GM18951 (cell line): ENCODE results near the gene COQ8B.

Source experiments
- POLR2A ChIP-seq: IDR thresholded peaks from 4 replicates; pipeline ENCODE4 v1.6.1; 2011; ENCODE audit warnings: mild to moderate bottlenecking; ENCODE audit not compliant: insufficient read length, insufficient read depth; ENCODE audit errors: extremely low read depth
- in situ Hi-C: fragments of 300-500 bp; cut with MboI; formaldehyde crosslinking; loops from one replicate; pipeline ENCODE4 v1.12.0; 2022; ENCODE audit warnings: low sequenced_read_pairs, mixed read lengths, inconsistent platforms; ENCODE audit not compliant: unreplicated experiment

COQ8B gene

DNA sequence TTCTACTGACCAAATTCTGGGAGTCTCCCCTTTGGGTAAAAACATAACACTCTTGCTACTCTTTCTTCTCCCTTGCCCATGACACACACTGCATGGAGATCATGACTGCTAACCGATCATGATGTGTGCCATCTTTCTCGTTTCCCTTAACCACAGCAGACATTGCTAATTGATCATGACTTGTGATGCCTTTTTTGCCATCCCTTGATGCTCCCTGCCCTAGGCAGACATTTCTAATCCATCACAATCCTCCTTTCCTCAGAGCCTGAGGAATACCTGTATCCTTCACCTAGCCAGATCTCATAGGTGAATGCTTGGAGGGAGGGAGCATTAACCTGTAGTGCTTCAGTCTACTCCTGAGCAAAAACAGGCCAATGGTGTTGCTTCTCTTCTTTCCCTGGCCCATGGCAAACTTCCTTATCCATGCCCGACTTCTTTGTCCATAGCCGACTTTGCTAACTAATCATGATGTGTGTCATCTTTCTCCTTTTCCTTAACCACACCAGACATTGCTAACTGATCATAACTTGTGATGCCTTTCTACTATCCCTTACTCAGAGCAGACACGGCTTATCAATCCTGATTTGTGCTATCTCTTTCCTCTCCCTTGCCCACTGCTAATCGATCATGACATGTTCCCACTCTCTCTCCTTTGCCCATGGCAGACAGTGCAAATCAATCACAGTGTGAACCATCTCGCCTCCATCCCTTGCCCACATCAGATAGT, 44.0 kb downstream of the COQ8B start:
- in situ Hi-C loops, result loop anchor here (5.0 to 25.0 kb wide), 2 partner anchors 145 to 465 kb away; no protein-coding TSS in a partner anchor
- TF ChIP-seq POLR2A, result no peak

GRCh38 chr19:40672038-40672437, 44.6 kb downstream of the COQ8B start:
- TF ChIP-seq POLR2A, result no peak
- in situ Hi-C loops, result loop anchor here (5.0 to 25.0 kb wide), 2 partner anchors 145 to 465 kb away; no protein-coding TSS in a partner anchor

GRCh38 chr19:40671404-40671803, 45.3 kb downstream of the COQ8B start:
- TF ChIP-seq POLR2A, result no peak
- in situ Hi-C loops, result loop anchor here (5.0 to 25.0 kb wide), 2 partner anchors 146 to 466 kb away; no protein-coding TSS in a partner anchor

- in situ Hi-C loops, result loop anchor here (25.0 kb wide), 1 partner anchor 468 kb away; no protein-coding TSS in a partner anchor
- TF ChIP-seq POLR2A, result no peak
Observed at GRCh38 chr19:40668991-40669614, 47.6 kb downstream of the COQ8B start.

GRCh38 chr19:40667602-40668001, 49.1 kb downstream of the COQ8B start:
- TF ChIP-seq POLR2A, result no peak
- in situ Hi-C loops, result loop anchor here (25.0 kb wide), 1 partner anchor 470 kb away; no protein-coding TSS in a partner anchor

DNA sequence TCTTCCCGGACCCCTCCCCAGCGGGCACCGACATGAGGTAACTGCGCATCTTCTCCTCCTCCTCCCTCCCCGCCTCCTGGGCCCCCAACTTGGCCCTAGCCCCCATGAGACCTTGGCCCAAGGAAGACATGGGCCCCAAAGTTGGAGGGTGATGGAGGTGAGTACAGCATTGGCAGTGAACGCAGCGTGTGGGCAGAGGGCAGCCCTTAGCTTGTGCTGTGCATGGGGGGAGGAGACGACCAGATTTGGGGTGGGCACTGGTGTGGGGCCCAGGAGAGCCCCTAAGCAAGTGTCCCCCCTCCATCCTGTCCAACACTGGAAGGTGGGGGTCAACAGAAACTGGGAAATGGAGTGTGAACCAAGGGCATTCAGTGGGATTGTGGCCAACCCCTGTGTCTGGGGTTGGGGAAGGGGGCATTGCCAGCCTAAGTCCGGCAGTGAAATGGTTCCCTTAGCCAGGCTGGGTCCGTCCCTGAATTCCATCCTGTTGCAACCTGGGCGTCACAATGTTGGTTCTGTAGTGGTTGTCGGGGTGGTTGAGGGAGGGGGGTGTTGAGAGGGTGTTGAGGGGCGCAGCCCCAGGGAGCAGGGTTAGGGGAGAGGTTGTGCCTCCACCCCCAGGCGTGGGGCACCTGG, 49.8 kb downstream of the COQ8B start:
- no peak for TF ChIP-seq POLR2A
- in situ Hi-C loops, result loop anchor here (25.0 kb wide), 1 partner anchor 470 kb away; no protein-coding TSS in a partner anchor

DNA sequence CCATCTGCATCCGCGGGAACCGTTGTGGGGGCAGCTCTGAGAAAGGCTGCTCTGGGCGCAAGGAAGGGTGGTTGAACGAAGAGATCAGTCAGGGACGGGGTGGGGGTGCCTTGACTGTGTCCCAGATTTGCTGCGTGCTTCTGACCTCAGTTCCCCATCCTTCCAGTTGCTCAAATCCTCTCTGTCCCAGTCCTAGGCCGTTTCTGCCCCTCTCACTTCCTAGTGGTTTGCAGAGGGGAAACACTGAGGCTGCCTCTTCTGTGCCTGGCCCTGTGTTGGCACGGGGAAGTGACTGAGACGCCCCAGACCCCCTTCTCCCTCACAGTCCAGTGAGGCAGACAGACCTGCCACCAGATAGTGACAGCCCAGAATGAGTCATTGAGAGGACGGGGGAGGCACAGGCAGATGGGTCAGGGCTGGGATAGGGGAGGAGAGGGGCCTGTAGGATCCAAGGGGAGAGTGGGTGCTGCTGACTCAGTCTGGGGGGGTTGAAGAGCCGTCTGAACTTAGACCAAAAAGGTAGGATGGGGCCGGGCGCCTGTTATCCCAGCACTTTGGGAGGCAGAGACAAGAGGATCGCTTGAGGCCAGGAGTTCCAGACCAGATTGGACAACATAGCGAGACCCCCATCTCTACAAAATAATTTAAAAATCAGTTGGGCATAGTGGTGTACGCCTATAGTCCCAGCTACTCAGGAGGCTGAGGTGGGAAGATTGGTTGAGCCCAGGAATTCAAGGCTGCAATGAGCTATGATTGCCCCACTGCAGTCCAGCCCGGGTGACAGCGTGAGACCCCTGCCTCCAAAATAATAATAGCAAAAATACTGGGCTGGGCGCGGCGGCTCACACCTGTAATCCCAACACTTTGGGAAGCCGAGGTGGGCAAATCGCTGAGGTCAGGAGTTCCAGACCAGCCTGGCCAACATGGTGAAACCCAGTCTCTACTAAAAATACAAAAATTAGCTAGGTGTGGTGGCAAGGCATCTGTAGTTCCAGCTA, 52.7 kb downstream of the COQ8B start:
- in situ Hi-C loops, result loop anchor here (25.0 kb wide), 1 partner anchor 473 kb away; no protein-coding TSS in a partner anchor
- TF ChIP-seq POLR2A, result no peak

- in situ Hi-C loops, result loop anchor here (25.0 kb wide), 1 partner anchor 474 kb away; no protein-coding TSS in a partner anchor
- TF ChIP-seq POLR2A, result peak; percentile 37
Observed at GRCh38 chr19:40662925-40663694, 53.6 kb downstream of the COQ8B start.

GRCh38 chr19:40661616-40662015, 55.1 kb downstream of the COQ8B start:
- TF ChIP-seq POLR2A, result no peak
- in situ Hi-C loops, result loop anchor here (25.0 kb wide), 1 partner anchor 476 kb away; no protein-coding TSS in a partner anchor

- no peak for TF ChIP-seq POLR2A
- in situ Hi-C loops, result loop anchor here (10.0 to 25.0 kb wide), 2 partner anchors 165 to 478 kb away; no protein-coding TSS in a partner anchor
Observed at GRCh38 chr19:40659566-40659965, 57.1 kb downstream of the COQ8B start.

DNA sequence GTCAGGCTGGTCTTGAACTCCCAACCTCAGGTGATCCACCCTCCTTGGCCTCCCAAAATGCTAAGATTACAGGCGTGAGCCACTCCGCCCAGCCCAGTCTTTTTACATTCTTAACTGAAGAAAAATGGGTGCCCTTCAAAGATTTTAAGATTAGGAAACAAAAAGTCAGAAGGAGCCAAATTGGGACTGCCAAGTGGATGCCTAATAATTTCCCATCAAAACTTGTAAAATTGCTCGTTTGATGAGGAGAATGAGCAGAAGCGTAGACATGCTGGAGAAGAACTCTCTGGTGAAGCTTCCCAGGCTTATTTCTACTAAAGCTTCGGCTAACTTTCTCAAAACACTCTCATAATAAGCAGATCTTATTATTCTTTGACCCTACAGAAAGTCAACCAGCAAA, 57.6 kb downstream of the COQ8B start:
- TF ChIP-seq POLR2A, result no peak
- in situ Hi-C loops, result loop anchor here (10.0 to 25.0 kb wide), 2 partner anchors 166 to 478 kb away; no protein-coding TSS in a partner anchor
